ENCODE data around the gene TMTC1.

GRCh38 chr12:29656762-29657538 is 126.8 kb downstream of the TMTC1 start:
- TF ChIP-seq CTCF (conservative IDR thresholded peaks at IDR 0.05; ENCODE audit: low read depth, low read length) (no peak), EZH2 (IDR thresholded peaks at IDR 0.05; ENCODE audit: borderline replicate concordance, low read depth, low read length, poor library complexity, severe bottlenecking) (no peak)
